NCI-H748 (cell line): ENCODE data around the gene ATXN7L1.

Experiments used
- DNase-seq: peaks from one replicate; lab custom pipeline; 2025; ENCODE audit not compliant: unreplicated experiment; lab: John Stamatoyannopoulos, UW

The ATXN7L1 gene

GRCh38 chr7:105589356-105590077, 286.9 kb downstream of the ATXN7L1 start:
- DNase-seq = peak; percentile 82

DNA sequence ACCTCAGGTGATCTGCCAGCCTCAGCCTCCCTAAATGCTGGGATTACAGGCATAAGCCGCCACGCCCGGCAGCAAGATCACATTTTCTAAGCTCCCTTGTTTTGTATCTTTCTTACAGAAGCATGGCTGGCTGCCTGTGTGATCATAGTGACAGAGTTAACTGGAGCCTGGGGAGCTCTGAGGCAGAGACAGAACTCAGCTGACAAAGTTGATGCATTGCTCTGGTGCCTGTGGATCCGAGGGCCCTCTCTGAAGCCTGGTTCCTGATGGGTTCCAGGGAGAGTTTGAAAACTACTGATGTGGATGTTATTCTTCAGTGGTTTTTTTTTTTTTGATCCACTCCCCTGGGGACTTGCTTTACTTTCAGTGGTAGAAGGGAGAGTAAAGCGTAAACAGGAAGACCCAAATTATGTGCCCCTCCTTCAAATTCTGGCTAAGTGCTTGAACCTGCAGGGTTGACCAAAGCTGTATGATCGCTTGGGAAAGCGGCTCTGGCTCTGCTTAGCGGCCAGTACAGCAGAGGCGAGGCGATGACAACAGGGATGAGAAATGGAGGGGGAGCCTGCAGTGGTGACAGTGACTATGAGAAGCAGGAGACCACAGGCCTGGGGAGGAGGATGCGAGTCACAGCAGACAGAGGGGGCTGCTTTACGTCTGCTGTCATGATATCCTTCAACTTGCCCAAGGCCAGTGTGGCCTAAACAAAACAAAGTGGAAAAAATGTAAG, 288.3 kb downstream of the ATXN7L1 start:
- DNase-seq = peak; percentile 12

DNA sequence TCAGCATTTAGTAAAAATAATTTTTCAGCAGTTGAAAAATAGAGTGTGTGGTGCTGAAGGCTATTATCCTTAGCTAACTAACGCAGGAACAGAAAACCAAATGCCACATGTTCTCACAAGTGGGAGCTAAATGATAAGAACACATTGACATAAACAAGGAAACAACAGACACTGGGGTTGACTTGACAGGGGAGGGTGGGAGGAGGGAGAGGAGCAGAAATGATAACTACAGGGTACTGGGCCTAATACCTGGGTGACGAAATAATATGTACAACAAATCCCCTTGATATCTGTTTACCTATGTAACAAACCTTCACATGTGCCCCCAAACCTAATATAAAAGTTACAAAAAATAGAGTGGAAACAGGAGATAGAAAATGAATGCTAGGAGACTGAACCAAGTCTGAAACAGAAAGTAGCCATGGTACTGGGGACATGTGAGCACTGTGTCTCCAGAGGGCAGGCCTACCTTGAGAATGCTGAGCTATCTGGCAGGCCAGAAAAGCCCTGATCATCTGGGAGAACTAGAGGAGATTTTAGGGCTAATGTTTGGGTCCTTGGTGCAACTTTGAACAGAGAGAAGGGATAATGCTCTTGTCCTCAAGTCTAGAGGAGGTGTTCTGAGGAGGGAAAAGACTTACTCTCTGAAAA, 290.4 kb downstream of the ATXN7L1 start:
- no peak for DNase-seq

- no peak for DNase-seq
Measured at GRCh38 chr7:105584165-105584564, 292.2 kb downstream of the ATXN7L1 start.

DNA sequence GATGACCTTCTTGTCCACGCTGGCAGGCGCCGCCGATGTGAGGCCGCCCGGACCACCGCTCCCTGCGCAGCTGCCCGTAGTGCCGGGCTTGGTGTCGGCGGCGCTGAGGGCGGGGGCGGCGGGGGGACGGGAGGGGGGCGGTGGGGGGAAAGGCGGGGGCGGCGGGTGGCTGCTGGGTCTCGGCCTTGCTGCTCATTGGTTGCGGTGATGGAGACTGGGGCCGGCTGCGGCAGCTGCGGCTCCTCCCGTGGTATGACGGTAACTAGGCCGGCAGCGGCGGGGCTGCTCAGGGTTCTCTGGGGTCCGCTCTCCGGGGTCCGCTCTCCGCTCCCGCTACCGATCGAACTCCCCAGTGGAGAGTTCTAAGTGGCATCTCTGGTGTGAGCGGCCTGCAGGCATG, 293.3 kb downstream of the ATXN7L1 start:
- no peak for DNase-seq

- DNase-seq = peak; percentile 94
Measured at GRCh38 chr7:105581066-105581811, 295.2 kb downstream of the ATXN7L1 start, which contains the start of gene EFCAB10. Gene EFCAB10, minus strand, starts transcription at chr7:105581493. Its CDS starts 30 bp downstream, at chr7:105581463.

GRCh38 chr7:105580022-105580740, 296.2 kb downstream of the ATXN7L1 start:
- DNase-seq = no peak

DNA sequence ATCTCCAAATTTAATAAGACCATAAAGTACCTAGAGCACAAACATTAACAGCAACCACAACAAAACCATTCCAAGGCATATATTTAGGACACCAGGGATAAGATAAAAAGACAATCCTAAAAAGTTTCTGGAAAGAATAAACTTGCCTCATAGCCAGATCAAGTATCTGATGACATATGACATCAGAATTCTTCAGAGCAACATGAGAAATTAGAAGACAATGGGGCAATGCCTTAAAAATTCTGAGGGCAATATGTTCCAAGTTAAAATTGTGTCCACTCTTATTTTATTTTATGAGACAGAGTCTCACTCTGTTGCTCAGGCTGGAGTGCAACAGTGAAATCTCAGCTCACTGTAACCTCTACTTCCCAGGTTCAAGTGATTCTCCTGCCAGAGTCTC, 297.9 kb downstream of the ATXN7L1 start:
- no peak for DNase-seq

DNA sequence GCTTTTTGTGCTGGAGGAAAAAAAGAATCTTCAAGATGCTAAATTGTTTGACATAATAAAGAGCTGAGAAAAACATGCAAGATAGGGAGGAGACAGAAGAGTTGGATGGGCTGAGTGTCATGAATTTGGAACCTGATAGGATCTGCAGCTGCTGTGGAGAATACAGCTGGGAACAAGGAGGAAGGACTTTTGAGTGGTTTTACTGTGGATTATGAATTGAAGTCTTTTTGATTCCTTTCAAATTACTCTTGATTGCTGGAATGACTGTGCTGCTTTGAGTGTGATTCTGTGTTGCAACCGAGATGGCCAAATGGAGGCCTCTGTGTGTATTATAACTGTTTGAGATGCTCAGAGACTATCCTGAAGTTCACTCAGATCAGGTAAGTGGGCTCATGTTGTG, 299.1 kb downstream of the ATXN7L1 start:
- DNase-seq = no peak

GRCh38 chr7:105571891-105572290, 304.5 kb downstream of the ATXN7L1 start:
- DNase-seq = no peak

- DNase-seq = no peak
Measured at GRCh38 chr7:105567821-105568220, 308.6 kb downstream of the ATXN7L1 start.

DNA sequence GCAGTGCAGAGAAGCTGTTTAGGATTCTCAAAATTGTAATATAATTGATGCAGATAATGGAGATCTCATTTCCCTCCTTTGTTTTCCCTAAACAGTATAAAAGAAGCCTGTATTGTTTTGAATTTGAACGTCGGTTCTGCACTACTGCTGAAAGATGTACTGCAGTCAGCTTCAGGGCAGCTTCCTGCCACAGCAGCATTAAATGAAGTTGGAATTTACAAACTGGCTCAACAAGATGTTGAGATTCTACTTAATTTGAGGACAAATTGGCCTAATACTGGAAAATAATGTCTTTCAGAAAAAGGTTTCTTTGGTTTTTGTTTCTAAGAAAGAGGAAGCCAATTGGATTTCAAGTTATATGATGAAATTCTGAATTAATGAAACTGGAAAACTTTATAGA, 309.4 kb downstream of the ATXN7L1 start:
- DNase-seq = no peak

DNA sequence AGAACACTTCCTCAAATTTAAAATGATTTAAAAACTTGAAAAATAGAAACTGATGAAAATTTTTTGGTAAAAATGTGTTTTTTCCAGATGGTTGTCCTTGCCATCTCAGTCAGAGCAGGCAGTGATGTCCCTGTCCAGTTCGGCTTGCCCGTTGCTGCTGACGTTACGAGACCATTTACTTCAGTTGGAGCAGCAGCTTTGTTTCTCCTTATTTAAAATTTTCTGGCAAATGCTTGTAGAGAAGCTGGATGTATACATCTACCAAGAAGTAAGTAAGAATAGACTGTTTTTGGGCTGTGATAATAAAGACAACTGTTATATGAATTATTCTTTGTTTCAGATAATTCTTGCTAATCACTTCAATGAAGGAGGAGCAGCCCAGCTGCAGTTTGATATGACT, 311.2 kb downstream of the ATXN7L1 start:
- DNase-seq = no peak

- DNase-seq = no peak
Measured at GRCh38 chr7:105559926-105560325, 316.5 kb downstream of the ATXN7L1 start.
